GM12891 (cell line): ENCODE measurements around the gene TNFAIP1.

Experiments used
- DNase-seq: peaks from one replicate; pipeline ENCODE4 v3.0.0; 2011; ENCODE audit warnings: low spot score; ENCODE audit not compliant: insufficient read length
- FAIRE-seq: peaks from 2 replicates; lab custom pipeline; 2011; peaks lifted over from hg19 to GRCh38; lab: Jason Lieb, UNC
- PAX5 ChIP-seq: IDR thresholded peaks from 2 replicates; pipeline ENCODE4 v1.6.1; 2011; ENCODE audit warnings: low read length, moderate library complexity, mild to moderate bottlenecking; ENCODE audit not compliant: insufficient read depth, severe bottlenecking
- POLR2A ChIP-seq: IDR thresholded peaks from 2 replicates; pipeline ENCODE4 v1.6.1; 2011; ENCODE audit warnings: low read depth, low read length, control low read depth
- POLR2AphosphoS5 ChIP-seq: IDR thresholded peaks from 2 replicates; pipeline ENCODE4 v1.6.1; 2011; ENCODE audit warnings: low read depth, low read length, control low read depth
- POU2F2 ChIP-seq: IDR thresholded peaks from 2 replicates; pipeline ENCODE4 v1.6.1; 2011; ENCODE audit warnings: low read depth, mild to moderate bottlenecking, control low read depth, low read length, moderate library complexity
- SPI1 ChIP-seq: IDR thresholded peaks from 2 replicates; pipeline ENCODE4 v1.6.1; 2011; ENCODE audit warnings: low read depth, low read length, control low read depth
- TAF1 ChIP-seq: IDR thresholded peaks from 2 replicates; pipeline ENCODE4 v1.6.1; 2011; ENCODE audit warnings: low read depth, low read length, control low read depth

The TNFAIP1 gene

DNA sequence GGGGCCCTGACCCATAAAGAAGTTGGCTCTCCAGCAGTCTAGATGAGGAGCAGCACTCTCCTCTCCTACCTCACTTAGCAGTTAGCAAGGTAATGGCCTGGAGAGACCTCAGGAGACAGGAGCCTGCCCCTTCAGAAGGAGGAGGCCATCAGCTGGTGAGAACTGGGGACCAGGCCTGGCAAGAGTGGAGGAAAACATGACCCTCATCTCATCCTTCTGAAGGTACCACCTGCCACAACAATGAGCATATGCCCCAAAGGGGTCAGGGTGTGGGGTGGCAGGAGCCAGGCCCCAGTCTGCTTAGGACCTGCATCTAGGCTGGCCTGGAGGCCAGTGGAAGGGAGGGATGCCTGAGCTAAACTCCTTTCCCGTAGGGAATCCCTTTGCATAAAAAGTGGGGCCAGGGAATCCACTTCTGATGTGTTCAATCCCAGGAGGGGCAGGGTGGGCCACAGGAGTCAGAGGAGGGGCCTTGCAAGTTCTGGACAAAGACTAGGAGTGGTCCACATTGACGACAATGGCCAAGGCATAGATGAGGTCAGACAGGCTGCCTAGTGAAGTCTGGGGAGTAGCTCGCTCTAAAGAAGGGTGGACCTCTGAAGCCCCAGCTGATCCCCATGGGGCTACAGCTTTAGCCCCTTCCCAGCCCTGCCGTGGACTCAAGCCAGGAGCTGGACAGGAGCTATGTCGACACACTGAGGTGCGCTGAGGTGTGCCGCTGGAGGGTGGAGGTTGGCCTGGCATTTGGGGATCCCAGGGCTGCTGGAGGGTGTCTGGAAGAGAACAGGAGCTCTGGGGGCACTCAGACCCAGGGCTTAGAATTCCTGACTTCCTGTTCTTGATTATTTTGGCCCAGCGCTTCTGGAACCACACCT is 28.5 kb downstream of the TNFAIP1 start:
- no peak for DNase-seq
- no peak for FAIRE-seq
- no peak for TF ChIP-seq TAF1
- no peak for TF ChIP-seq POU2F2
- no peak for TF ChIP-seq POLR2A
- TF ChIP-seq POLR2AphosphoS5, result no peak
- no peak for TF ChIP-seq SPI1
- TF ChIP-seq PAX5, result no peak

DNA sequence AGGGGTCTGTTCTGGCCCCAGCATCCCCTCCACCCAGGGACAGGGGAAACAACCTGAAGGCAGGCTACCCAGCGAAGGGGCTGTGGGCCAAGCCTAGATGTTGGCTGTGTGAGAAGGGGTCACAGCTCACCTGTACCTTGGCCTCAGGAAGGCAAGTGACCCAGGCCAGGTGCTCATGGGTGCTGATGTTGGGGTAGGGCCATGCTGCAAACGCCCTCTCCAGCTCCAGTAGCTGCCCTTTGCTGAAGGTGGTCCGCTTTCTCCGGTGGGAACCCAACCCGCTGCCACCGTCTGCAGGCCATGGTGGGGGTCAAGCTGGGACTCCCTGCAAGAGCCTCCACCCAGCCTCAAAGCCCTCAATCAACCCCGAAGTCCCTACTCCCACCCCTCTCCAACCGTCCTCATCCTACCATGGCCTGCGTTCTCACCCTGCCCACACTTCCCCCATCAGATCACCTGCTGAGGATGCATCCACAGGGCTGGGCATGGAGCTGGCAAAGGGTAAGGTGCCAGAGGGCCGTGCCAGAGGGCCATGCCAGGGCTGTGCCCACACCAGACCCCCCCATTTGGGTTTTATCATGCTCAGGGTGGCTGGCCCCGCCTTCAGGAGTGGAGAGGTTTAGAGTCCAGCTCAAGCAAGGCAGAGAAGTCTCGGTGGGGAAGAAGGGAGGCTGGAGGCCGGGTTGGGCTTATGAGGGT is 29.3 kb downstream of the TNFAIP1 start, which contains the start of gene SEBOX:
SEBOX (minus strand) TSS at position 535 of the 699 bp plus-strand sequence; CDS start at position 487, 48 bp downstream.
- DNase-seq, result no peak
- TF ChIP-seq POLR2A, result no peak
- no peak for TF ChIP-seq PAX5
- no peak for TF ChIP-seq POU2F2
- TF ChIP-seq TAF1, result no peak
- no peak for TF ChIP-seq SPI1
- no peak for TF ChIP-seq POLR2AphosphoS5
- no peak for FAIRE-seq

DNA sequence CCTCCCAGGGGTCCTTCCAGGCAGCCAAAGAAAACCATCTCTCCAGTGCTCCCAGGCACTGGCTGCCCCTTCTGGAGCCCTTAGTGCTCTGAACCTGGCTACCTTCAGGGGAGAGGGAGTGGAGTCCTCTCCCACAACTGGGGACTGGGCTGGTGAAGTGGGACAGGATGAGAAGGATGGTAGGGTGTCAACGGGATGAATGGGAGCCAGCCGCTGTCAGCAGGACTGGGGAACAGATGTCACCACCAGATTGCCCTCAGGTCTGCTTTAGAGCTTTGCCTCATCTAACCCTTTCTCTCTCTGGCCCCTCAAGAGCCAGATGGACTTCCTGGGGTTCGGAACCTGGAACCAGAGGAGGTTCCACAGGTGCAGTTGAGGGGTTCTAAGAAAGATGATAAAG is 29.9 kb downstream of the TNFAIP1 start:
- TF ChIP-seq POLR2AphosphoS5 (no peak), POLR2A (no peak), TAF1 (no peak), SPI1 (no peak), POU2F2 (no peak), PAX5 (no peak)
- DNase-seq (no peak), FAIRE-seq (no peak)

DNA sequence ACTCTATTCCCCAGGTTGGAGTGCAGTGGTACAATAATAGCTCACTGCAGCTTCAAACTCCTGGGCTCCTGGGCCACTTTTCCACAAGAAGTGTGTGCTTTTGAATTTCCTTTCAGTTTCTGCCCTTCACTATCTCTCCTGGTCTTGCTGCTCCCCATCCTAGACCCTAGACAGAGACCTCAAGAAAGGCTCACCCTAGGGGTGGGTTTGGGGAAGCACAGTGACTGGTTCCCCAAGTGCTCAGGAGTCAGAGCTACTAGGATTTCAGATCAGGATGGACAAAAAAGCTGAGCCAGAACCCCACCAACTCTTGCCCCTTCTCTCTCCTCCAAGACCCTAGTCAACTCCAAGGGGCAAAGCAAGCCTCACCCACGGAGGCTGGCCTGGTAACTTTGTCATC is 31.0 kb downstream of the TNFAIP1 start:
- DNase-seq, result no peak
- FAIRE-seq, result no peak

DNA sequence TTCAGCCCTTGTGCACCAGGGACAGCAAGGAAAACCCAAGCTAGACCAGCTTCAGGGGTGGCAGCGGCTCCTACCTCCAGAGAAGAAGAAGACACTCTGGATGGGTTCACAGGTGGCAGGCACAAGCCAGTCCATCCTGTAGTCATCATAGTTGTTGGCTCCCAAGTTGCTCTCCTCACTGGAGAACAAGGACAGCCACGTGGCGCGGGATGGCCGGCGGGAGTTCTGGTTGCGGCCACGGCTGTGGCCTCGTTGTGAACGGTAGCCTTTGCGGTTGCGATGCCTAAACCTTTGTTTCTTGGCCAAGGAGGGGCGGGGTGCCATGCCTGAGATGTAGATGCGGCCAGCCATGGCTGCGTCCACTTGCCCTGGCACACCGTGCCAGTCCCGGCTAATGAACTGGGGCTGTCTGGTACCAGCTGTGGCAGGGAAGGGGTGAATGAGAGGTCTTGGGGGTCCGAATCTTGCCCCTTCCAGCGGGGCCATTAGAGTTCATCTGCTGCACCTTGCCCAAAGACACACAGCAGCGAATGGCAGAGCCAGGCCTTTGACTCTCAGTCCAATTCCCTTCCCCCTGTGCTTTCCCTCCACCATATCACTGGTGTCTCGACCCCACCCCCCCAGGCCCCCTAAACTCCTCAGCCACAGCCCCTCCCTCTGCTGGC is 32.2 kb downstream of the TNFAIP1 start:
- DNase-seq, result no peak
- TF ChIP-seq POU2F2, result no peak
- no peak for TF ChIP-seq SPI1
- no peak; the same call in 1 of the 2 replicates for TF ChIP-seq POLR2A
- no peak for TF ChIP-seq PAX5
- no peak for TF ChIP-seq POLR2AphosphoS5
- no peak for TF ChIP-seq TAF1
- no peak for FAIRE-seq

More for the DNA sequence above, 31.0 kb downstream of the TNFAIP1 start:
- TF ChIP-seq POLR2A (no peak), POLR2AphosphoS5 (no peak), TAF1 (no peak), PAX5 (no peak)

DNA sequence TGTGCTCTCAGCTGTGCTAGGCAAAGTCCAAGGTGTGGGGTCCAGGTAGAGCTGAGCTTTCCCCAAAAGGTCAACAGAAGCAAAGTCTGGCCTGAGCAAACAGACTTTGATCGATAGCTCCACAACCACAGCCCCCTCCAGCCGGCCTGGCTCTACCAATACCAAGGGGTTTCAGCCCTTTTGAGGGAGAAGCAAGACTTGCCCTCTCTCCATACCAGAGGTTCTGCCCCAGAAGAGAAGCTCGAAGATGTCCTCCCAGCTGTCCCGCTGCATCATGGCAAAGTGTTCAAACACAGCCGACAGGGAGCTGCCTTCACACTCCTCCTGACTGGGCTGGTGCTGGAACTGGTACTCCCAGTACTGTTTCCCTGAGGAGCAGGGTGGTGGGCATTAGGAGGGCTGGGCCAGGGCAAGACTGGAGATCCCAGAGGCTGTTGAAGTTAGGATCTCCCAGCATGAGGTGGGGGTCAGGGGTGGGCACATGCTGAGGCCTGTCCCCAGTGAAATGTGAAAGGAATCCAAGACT is 32.8 kb downstream of the TNFAIP1 start:
- DNase-seq (no peak), FAIRE-seq (no peak)
- no peak for TF ChIP-seq POLR2AphosphoS5
- no peak for TF ChIP-seq POLR2A
- no peak for TF ChIP-seq SPI1
- TF ChIP-seq POU2F2, result no peak
- no peak for TF ChIP-seq PAX5
- no peak for TF ChIP-seq TAF1

DNA sequence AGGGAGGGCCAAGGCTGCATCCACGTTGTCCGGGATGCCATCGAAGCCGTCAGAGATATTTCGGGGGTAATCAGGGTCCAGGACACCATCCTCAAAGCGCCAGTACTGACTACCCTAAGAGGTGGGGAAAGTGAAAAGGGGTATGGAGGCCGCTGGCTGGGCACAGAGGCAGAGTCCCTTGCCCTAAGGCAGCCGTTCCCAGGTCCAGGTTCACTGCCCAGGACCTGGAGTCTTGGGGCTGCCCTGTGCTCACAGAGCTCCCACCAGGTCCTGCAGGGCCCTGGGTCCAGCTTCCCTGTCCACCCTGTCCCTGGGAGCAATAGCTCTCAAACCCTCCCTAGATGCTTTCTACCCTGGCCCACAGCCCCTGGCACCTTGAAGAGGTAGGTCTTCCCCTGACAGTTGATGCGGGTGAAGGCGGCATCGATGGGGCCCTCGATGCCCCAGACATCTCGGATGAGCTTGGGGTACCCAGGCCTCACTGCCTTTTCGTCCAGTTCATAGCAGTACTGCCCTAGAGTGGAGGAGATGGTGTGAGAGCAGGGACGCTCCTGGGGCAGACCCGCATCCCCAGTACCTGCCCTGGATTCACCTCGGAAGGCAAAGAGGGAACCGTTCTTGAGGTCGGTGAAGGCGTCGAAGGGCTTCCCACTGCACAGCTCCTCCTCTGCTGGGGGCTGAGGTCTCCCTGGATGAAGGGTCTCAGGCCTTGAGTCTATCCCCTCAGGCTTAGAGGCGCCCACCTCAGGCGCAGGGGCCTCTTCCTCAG is 33.5 kb downstream of the TNFAIP1 start:
- FAIRE-seq (no peak), DNase-seq (no peak)
- TF ChIP-seq PAX5, result no peak
- peak; percentile 25; the same call in 1 of the 2 replicates for TF ChIP-seq POLR2A

DNA sequence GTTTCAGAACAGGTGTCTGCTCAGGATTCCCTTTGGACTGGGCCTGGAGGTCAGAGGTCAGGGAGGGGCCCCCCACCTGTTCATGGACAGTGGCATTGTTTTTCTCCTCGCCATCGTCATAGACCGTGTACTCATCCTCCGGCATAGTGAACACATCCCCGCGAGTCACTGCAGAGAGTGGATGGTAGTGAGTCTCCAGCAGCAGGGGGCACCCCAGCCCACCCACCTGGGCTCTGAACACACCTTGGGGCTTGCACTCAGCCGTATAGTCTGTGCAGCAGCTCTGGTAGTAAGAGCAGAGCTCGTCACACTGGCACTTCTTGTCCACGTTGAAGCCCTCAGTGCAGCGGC is 34.1 kb downstream of the TNFAIP1 start:
- no peak for DNase-seq
- FAIRE-seq, result no peak
- TF ChIP-seq PAX5 (no peak), POU2F2 (no peak), POLR2AphosphoS5 (no peak), TAF1 (no peak), POLR2A (no peak), SPI1 (no peak)
